Astrocyte (in vitro differentiated cells and primary cell): ENCODE results near the gene GRM7.

Experiments
- EZH2 ChIP-seq: IDR thresholded peaks from 2 replicates; pipeline ENCODE4 v1.6.1; 2012; ENCODE audit warnings: mild to moderate bottlenecking, low read length, inconsistent platforms; ENCODE audit not compliant: insufficient read depth
- TF ChIP-seq, protein P1 (sequence below): IDR thresholded peaks from 2 replicates; pipeline ENCODE4 v1.5.1; 2011; ENCODE audit warnings: low read depth, mild to moderate bottlenecking, inconsistent platforms, low read length, moderate library complexity; ENCODE audit not compliant: insufficient read depth

DNA sequence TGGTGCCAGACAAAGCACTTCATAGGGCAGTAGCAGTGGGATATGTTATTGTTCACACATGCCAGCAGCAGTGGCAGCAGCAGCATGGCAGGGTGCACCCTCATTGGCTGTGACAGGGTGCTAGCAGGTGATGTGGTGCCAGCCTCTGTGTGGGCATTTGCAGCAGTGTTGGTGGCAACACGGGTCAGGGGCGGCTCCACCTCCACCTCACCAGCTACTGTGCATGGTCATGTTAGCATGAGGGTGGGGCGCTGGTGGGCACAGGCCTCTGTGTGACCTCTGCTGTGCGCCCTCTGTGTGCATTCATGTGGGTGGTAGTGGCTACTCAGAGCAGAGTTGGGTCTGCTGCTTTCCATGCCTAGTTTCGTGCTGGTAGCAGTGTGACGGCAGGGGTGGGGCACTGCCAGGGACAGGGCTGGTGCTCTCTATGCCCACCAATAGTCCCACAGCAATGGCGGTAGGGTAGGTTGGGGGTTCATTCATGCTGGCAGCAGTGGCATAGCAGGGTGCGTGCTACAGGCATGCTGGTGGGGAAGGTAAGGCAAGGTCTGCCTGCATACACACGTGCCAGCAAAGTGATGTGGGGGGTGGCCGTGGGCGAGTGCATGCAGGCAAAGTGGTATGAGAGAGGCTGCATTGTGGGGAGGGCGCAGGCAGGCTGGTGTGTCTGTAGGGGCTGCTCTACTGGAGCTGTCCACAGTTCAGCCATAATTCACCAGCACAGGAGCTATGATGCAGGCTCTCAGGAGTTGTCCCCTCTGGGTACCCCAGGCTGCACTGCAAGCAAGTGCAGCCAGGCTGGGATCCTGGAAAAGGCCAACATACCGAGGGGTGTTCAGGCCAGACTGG, 402.7 kb downstream of the GRM7 start:
- TF ChIP-seq, protein P1, sequence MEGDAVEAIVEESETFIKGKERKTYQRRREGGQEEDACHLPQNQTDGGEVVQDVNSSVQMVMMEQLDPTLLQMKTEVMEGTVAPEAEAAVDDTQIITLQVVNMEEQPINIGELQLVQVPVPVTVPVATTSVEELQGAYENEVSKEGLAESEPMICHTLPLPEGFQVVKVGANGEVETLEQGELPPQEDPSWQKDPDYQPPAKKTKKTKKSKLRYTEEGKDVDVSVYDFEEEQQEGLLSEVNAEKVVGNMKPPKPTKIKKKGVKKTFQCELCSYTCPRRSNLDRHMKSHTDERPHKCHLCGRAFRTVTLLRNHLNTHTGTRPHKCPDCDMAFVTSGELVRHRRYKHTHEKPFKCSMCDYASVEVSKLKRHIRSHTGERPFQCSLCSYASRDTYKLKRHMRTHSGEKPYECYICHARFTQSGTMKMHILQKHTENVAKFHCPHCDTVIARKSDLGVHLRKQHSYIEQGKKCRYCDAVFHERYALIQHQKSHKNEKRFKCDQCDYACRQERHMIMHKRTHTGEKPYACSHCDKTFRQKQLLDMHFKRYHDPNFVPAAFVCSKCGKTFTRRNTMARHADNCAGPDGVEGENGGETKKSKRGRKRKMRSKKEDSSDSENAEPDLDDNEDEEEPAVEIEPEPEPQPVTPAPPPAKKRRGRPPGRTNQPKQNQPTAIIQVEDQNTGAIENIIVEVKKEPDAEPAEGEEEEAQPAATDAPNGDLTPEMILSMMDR, result no peak
- TF ChIP-seq EZH2, result no peak
